ENCODE data around the gene TRIM36.

GRCh38 chr5:115100319-115100955, 69.3 kb downstream of the TRIM36 start:
- TF ChIP-seq CTCF (IDR thresholded peaks at IDR 0.05) (no peak), POLR2AphosphoS5 (IDR thresholded peaks at IDR 0.05) (no peak), POLR2A (IDR thresholded peaks at IDR 0.05) (no peak), EP300 (IDR thresholded peaks at IDR 0.05) (no peak)
